HG02870 (cell line): ENCODE results near the gene HOXC6.
"Not testable (repeated sequence)": the region's sequence is repeated elsewhere in the genome, so short reads cannot be mapped to it uniquely, and the experiment has no call there.

Source experiments
- ATAC-seq: cut with Tn5 transposase; IDR thresholded peaks from one replicate; pipeline ENCODE4 v1.9.1; 2021; ENCODE audit warnings: mild to moderate bottlenecking, moderate library complexity; ENCODE audit not compliant: unreplicated experiment

The HOXC6 gene

DNA sequence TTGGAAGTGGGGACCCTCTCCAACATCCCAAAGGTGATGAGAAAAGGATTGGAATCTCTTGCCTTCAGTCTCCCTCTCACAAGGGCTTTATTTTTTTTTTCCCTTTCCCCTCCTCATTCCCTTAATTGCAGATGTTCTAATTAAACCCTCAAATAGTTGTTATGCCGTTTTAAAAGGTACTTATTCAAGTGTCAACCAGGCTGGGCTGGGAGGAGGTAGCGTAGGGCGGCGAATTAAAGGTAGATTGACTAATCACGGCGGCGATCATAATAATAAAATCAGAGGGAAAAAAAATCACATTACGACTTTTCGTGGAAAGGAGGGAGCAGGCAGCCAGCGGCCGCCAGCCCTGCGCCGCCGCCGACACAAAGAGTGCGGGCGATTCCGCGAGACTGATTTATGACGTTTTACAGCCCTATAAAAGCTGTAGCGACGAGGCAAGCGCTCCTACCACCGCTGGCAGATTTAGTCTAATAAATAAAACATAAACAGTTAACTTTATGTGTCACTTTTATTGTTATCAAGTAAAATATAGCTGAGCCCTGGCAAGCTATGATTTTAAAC is 23.7 kb downstream of the HOXC6 start:
- ATAC-seq: no peak

DNA sequence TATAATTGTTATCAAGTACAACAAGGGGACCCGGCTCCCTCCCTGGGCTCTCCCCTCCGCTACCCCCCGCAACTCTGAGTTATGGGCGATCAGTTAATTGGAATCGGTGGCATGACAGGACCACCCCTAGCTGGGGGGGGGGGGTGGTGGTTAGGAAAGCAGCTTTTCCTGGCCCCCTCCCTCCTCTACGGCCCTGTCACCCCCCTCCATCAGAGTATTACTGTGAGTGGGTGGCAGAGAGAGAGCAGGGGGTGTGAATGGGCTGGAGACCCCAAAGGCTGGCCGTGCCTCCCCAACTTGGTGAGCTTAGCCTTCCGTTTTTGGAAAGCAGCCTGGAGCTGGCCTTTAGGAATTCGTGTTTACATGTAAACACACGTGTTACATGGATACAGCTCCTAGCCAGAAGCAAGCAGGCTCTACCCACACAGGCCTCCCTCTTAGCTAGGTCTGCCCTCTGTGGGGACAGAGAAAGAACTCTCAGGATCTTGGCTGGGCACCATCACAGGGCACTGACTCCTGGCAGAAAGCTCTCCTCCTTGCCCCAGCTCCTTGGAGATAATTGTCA is 24.3 kb downstream of the HOXC6 start:
- ATAC-seq: no peak

DNA sequence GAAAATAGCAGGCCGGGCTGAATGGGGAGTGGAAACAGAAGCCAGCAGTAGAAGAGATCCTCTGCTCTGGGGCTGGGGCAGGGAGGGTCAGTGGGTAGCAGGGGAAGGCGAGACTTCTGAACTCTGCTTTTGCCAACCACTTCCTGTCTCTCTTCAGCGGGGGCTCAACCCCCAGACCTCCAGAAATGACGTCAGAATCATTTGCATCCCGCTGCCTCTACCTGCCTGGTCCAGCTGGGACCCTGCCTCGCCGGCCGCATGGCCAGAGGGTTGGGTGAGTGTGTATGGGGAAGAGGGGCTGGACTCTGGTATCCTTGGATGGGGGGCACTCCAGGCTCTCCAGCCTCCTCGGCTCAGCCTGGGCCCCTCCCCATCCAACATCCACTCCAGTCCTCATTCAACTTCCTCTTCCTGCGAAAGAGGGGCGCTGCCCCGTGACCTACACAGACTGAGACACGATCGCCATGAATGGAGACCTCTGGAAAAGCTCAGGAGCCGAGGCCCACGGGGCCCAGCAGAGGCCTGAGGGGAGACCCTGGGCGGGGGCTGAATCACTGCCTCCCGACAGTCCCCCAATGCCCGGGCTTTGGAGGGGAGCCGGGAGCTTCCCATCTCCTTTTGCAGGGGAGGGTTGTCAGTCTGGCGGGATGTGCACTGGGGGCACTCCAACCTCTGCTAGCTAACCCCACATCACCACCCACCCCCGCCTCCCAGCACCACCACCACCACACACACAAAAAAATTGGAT is 24.9 kb downstream of the HOXC6 start:
- ATAC-seq: no peak

DNA sequence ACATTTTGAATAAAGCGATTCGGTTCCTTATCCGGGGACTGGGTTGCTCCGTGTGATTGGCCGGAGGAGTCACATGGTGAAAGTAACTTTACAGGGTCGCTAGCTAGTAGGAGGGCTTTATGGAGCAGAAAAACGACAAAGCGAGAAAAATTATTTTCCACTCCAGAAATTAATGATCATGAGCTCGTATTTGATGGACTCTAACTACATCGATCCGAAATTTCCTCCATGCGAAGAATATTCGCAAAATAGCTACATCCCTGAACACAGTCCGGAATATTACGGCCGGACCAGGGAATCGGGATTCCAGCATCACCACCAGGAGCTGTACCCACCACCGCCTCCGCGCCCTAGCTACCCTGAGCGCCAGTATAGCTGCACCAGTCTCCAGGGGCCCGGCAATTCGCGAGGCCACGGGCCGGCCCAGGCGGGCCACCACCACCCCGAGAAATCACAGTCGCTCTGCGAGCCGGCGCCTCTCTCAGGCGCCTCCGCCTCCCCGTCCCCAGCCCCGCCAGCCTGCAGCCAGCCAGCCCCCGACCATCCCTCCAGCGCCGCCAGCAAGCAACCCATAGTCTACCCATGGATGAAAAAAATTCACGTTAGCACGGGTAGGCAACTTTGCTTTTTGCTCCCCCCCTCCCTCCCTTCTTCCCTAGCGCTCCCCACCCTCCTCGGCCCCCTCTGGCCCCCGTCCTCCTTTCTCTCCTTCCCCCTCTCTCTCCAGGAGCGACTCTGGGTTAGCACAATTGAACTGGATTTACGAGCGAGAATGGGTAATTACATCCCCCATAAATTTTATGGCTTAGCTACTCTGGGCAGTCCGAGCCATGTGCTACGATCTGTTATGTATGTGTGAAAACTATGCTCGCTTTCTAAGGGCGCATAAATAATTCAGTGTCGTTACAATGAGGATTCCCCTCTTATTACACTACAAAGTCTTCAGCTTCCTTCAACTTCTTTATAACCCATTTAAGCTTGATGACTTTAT is 25.8 kb downstream of the HOXC6 start, which contains the start of gene HOXC4:
Gene HOXC4, plus strand, starts transcription at position 85 of the 991 bp plus-strand sequence. Its CDS starts 88 bp downstream, at position 173.
- ATAC-seq: no peak

DNA sequence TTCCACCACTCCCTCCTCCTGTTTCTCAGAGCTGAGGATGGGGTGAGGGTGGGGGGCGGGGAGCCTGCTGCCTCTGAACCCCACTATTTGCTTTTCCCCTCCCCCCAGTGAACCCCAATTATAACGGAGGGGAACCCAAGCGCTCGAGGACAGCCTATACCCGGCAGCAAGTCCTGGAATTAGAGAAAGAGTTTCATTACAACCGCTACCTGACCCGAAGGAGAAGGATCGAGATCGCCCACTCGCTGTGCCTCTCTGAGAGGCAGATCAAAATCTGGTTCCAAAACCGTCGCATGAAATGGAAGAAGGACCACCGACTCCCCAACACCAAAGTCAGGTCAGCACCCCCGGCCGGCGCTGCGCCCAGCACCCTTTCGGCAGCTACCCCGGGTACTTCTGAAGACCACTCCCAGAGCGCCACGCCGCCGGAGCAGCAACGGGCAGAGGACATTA is 26.5 kb downstream of the HOXC6 start:
- ATAC-seq: no peak

DNA sequence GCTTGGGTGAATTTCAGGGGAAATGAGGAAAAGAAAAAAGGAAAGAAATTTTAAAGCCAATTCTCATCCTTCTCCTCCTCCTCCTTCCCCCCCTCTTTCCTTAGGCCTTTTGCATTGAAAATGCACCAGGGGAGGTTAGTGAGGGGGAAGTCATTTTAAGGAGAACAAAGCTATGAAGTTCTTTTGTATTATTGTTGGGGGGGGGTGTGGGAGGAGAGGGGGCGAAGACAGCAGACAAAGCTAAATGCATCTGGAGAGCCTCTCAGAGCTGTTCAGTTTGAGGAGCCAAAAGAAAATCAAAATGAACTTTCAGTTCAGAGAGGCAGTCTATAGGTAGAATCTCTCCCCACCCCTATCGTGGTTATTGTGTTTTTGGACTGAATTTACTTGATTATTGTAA is 27.3 kb downstream of the HOXC6 start:
- ATAC-seq: no peak

DNA sequence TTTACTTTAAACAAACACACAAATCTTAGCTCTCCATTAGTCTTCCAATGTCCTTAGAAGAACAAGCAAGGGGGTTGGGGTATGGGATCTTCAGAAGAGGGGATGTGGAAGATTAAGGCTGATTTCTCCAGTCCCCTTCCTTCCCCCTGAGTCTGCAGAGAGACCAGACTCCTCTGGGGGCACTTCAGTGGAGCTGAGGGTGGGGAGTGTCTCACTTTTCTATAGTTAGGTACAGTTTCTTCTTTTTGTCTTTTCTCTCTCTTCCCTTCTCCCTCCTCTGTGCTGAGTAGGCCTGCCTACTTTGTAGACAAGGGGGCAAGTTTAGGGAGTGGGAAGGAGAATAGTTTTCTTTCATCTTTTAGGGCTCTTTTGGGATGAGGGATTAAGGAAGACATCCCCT is 27.9 kb downstream of the HOXC6 start:
- ATAC-seq: no peak

DNA sequence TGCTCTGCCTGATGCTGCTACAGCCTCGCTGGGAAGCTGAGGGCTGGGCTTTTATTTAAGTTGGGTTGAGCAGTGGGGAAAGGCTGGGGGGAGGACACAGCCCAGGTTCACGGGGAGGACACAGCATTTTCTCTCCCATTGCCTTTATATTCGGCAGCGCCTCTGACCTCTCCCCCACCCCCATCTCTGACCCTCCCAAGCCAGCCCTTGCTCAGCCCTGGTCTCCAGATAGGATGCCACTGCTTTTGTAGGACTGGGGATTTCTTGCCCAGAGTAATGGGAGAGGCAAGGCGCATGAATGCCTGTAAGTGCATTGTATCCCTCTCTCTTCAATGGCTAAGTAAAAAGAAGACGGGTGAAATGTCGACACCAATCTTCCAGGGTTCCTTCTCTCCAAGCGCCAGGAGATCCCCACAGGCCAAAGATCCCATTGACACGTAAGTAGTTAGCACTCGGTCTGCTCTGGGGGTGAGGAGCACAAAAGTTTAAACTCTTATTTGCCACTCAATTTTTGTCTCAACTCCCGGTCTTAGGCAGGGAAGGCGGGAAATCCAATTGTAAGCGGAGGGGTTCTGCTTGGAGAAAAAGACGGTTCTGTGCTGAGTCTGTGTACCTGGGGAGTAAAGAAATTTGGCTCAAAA is 30.0 kb downstream of the HOXC6 start:
- no peak for ATAC-seq

DNA sequence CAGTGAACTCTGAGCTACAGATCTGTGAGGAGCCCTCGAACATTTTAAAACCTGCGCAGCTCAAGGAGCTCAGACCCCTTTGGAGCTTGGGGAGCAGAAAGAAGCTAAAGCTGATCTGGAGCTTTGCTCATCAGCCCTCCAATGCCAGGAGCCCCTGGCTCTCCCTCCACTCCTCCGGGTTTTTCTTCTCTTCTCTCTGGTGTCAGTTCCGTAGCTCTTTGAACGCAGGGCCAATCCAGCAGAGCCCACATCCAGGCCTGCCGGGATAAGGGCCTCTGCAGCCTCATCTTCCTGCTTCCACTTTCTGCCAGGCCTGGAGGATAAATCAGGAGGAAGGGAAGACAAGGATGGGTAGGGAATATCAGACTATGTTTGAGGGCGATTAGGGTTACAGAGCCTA is 31.4 kb downstream of the HOXC6 start:
- ATAC-seq: no peak

DNA sequence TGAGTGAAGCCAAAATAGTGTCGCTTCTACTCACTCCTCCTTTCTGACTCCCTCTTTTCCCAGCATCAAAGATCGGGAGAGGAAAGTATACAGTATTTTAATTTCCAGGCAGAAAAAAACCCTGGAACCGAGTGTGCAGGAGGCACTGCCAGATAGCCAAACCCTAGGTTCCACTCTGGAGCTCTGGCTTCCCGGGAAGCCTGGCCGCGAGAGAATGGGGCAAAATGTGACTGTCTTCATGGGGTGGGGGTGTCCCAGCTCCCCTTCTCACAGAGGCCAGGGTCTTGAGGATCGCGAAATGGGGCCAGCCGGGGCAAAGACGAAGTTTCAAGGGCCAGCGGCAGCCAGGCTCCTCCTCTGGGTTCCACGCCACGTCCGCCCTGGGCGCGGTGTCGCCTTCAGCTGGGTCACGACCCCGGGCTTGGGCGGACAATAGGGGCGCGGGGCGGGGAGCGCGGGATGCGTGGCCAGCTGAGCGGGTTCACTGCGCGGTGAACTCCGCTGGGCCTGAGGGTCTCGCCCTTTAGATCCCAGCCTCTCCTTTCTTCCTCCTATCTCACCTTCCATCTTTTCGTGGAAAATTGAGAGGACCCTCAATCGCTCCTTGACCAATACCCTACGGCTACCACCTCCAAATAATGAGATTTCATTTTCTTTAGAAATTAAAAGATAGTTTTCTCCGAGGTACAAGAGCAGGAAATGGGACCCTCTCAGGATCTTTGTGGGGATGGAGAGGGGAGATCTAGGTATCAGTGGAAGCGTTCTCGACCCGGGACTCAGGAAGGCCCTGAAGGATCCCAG is 32.1 kb downstream of the HOXC6 start:
- no peak for ATAC-seq

DNA sequence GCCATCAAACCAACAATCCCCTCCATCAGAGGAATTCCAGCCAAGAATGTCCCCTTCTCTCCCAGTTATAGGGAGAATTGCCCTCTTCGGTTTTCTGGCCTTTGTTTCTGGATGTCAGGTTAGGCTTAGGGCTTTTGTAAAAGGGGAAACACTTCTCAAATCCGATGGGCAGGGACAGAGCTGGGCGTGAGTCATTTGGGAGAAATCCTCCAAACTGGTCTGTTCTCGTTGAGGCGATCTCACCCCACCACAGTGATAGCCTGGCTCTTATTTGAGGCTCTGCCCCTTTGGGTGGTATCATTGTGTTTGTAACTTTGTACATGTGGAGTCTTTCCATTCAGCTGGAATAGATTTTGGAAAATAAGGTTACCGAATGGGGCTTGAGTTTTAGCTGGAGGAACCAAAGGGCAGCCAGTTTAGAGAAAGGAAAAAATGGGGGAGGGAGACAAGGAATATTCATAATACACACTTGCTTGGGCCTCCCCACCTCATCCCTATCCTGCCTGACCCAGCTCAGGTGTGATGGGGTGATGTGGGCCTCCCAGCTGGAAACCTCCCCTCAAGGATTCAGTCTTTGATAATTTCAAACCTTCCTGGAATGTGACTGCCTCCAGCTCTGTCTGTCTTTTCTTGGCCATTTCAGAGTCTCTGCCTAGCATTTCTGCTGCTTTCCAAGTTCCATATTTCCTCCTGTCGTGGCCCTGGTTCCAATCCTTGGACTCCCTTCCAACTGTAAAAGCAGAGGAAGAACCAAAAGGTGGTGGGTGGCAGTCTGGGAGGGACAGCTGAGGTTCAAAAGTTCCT is 32.9 kb downstream of the HOXC6 start:
- ATAC-seq: no peak

DNA sequence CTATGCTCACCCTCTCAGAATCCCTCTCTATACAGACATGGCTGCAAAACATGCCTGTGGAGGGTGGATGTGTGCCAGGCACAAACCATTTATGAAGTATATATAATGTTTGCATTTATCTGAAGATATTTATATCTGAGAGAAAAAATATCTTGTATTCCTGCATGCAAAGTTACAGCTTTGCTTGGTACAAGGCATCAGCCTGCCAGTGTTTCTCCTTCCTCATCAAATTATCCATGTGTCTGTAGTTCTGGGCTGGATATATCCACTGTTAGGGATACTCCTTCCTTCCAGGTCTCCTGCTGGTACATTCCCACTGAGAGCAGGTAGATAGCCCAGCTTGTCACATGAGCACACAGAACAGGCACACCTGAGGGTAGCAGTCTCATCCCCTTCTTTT is 37.4 kb downstream of the HOXC6 start:
- no peak for ATAC-seq

DNA sequence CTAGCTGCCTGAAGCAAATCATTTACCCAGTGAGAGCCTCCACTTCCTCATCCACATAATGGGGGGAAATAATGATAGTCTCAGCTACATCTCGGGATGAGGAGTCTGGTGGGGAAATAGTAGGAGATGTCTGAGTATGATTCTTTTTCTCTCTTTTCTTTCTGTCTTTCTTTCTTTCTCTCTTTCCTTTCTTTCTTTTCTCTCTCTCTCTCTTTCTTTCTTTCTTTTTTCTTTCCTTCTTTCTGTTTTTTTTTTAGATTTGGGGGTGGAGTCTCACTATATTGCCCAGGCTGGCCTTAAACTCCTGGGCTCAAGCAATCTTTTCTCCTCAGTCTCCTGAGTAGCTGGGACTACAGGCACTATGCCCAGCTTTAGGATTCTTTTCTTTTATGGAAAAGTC is 38.2 kb downstream of the HOXC6 start:
- ATAC-seq: no peak

DNA sequence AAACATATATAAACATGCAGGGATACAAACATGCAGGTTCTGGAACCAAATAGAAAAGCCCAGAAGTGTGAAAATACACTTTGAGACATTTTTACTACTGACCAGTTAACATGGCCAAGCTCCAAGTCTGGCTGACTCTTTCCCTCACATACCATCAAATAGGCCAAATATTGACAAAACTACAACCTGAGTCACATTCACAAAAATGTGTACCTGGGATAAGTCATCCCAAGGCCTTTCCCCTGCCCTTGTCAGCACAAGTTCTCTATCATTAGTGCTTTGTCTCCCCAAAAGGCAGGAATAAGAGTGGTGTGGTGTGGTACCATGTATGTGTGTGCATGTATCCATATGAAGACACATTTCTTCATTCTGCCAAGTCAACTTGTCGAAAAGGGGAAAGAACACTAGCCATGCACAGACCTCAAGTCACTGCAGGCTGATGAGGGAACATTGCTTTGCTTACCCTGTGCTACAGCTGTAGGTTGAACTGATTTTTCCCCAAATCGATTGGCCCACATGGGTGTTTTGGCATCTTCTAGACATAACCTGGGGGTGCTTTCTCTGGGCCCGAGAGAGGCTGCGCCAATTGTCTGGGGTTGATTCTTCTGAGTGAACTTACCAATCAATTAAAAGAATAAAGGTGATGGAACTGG is 40.3 kb downstream of the HOXC6 start:
- no peak for ATAC-seq

DNA sequence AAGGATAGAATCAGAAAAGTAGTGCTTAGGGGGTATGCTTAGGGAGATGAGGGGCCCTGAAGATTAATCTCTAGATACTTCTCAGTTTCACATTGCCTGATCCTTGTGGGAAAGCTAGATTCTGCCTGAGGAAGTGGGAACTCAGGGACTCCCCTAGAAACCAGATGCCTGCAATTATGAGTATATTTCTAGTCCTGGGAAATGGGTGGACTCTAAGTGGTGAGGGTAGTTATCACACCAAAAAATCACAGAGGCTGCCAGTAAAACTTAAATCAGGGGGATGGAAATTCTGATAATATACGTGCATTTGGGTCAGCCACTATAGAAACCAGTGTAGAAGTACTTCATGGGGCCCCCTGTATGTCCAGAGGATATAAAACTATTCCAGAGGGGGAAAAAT is 43.7 kb downstream of the HOXC6 start:
- no peak for ATAC-seq

DNA sequence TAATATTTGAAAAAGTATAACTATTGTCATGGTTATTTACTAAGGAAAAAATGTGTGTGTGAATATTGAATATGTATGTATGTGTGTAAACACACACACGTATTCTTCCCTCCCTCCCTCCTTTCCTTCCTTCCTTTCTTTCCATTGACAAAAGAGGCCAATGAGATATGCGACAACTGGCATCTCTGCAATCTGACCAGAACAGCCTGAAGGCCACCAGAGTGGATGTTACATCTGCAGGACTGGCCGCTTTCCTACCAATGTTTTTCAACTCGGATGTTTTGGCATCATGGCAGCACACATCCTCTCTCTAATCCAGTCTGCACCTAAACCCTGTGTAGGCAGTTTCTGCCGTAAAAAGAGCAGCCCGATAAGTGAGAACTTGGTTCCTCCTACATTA is 46.1 kb downstream of the HOXC6 start:
- ATAC-seq: no peak

DNA sequence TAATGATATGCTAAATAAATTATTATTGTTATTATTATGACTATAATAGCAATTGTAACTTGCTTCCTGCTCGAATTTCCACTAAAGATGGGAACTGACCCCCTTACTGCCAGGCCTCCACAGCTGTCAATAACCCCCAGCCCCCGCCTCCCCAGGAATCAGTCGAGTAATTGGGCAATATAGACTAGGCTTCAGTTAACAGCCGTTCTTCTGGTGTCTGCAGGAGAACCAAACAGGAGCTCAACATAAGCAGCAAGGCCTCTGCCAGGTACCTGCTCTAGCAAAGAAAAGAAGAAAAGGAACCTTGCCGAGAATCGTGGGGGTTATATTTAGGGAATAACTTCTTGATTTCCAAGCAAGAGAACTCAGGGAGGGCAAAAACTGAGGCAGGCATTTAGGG is 47.2 kb downstream of the HOXC6 start:
- no peak for ATAC-seq

DNA sequence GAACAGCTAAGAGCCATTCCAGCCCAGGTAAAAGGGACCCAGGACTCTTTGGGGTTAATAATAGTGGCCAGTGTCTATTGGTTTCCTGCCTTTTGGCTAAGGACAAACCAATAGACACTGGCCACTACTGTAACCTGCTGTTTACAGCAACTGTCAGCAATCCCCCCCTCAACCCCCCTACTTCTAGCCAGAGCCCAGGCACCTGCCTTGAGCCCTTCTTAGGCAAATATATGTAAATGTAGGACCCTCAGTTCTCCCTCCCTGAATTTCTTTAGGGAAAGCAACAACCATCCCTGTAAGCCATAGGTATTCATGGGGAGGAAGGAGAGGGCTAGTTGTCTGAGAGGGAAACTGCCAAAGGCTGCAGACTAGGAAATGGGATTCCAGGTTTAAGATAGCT is 47.7 kb downstream of the HOXC6 start:
- no peak for ATAC-seq

DNA sequence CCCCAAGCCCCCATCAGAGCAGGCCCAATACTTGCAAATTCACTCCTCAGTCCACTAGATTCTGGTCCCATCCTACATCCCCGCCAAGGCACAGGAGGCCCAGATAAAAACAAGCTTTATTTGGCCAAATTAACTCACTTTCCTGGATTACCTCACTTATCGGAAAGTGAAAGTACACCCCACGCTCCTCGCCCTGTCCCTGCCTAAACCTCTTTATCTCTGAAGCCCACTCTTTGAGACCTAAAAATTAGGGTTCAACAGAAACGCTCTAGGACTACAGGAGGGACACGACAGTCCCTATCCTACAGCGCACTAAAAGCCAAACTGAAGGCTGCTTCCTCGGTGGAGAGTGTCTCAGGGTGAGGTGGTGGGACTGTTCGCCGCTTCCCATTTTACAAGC is 49.6 kb downstream of the HOXC6 start:
- ATAC-seq: not testable (repeated sequence)
